K562 (cell line): ENCODE data around the gene HSD17B12.

Source experiments
- BMI1 ChIP-seq: fragments of 150-350 bp; IDR thresholded peaks from 2 replicates; pipeline ENCODE4 v1.6.1; 2014; ENCODE audit warnings: low read length
- DNMT1 ChIP-seq: fragments of 450-650 bp; IDR thresholded peaks from 2 replicates; pipeline ENCODE4 v1.6.1; 2016; ENCODE audit warnings: antibody characterized with exemption, mild to moderate bottlenecking
- ELF1 ChIP-seq: fragments of 200-800 bp; sonication (Bioruptor generic); IDR thresholded peaks from 2 replicates; pipeline ENCODE4 v1.6.1; 2016; ENCODE audit warnings: missing genetic modification characterization, missing compliant biosample characterization
- EZH2 ChIP-seq: IDR thresholded peaks from 2 replicates; pipeline ENCODE4 v1.6.1; 2012; ENCODE audit warnings: low read depth, mild to moderate bottlenecking, inconsistent platforms, low read length, borderline replicate concordance
- HMBOX1 ChIP-seq: sonication (generic); IDR thresholded peaks from 2 replicates; pipeline ENCODE4 v1.6.1; 2016
- NUFIP1 ChIP-seq: fragments of 450-650 bp; IDR thresholded peaks from 2 replicates; pipeline ENCODE4 v1.6.1; 2018; ENCODE audit not compliant: partially characterized antibody
- PYGO2 ChIP-seq: fragments of 450-650 bp; IDR thresholded peaks from 2 replicates; pipeline ENCODE4 v1.6.1; 2016; ENCODE audit warnings: mild to moderate bottlenecking, missing genetic modification characterization, moderate library complexity, missing compliant biosample characterization
- SIN3A ChIP-seq, 2 experiments: fragments of 150-350 bp in 1 of 2; IDR thresholded peaks; 2 replicates each; pipeline ENCODE4 v1.6.1; 2011 to 2016; ENCODE audit warnings: borderline replicate concordance in 2 of 2, low read depth in 2 of 2, low read length in 2 of 2, mild to moderate bottlenecking in 2 of 2, moderate library complexity in 2 of 2; ENCODE audit not compliant: control insufficient read depth in 1 of 2
- TCF7L2 ChIP-seq: fragments of 150-350 bp; IDR thresholded peaks from 2 replicates; pipeline ENCODE4 v1.6.1; 2016; ENCODE audit warnings: low read depth, mild to moderate bottlenecking, low read length, moderate library complexity
- TF ChIP-seq, protein P1 (sequence below): sonication (generic); formaldehyde crosslinking; IDR thresholded peaks from 2 replicates; pipeline ENCODE4 v1.8.0; 2022; ENCODE audit warnings: mild to moderate bottlenecking, missing genetic modification reagents, borderline replicate concordance
- TF ChIP-seq, protein P2 (sequence below), 3 experiments: IDR thresholded peaks in 2 of 3; conservative IDR thresholded peaks in 1 of 3; 2 replicates each; pipeline ENCODE4 v1.5.1; 2011 to 2012; ENCODE audit warnings: low read length in 3 of 3, mild to moderate bottlenecking in 3 of 3, control low read depth in 2 of 3, improper control_type of control experiment in 1 of 3, inconsistent platforms in 1 of 3, low read depth in 1 of 3, mixed read lengths in 1 of 3, moderate library complexity in 1 of 3; ENCODE audit not compliant: insufficient read depth in 2 of 3

GRCh38 chr11:43664295-43664694 is 16.2 kb upstream of the HSD17B12 start:
- no peak for TF ChIP-seq NUFIP1
- TF ChIP-seq, protein P1, sequence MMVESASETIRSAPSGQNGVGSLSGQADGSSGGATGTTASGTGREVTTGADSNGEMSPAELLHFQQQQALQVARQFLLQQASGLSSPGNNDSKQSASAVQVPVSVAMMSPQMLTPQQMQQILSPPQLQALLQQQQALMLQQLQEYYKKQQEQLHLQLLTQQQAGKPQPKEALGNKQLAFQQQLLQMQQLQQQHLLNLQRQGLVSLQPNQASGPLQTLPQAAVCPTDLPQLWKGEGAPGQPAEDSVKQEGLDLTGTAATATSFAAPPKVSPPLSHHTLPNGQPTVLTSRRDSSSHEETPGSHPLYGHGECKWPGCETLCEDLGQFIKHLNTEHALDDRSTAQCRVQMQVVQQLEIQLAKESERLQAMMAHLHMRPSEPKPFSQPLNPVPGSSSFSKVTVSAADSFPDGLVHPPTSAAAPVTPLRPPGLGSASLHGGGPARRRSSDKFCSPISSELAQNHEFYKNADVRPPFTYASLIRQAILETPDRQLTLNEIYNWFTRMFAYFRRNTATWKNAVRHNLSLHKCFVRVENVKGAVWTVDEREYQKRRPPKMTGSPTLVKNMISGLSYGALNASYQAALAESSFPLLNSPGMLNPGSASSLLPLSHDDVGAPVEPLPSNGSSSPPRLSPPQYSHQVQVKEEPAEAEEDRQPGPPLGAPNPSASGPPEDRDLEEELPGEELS (CRISPR knock-in tag), result no peak
- no peak for TF ChIP-seq TCF7L2
- no peak for TF ChIP-seq HMBOX1
- TF ChIP-seq, protein P2, sequence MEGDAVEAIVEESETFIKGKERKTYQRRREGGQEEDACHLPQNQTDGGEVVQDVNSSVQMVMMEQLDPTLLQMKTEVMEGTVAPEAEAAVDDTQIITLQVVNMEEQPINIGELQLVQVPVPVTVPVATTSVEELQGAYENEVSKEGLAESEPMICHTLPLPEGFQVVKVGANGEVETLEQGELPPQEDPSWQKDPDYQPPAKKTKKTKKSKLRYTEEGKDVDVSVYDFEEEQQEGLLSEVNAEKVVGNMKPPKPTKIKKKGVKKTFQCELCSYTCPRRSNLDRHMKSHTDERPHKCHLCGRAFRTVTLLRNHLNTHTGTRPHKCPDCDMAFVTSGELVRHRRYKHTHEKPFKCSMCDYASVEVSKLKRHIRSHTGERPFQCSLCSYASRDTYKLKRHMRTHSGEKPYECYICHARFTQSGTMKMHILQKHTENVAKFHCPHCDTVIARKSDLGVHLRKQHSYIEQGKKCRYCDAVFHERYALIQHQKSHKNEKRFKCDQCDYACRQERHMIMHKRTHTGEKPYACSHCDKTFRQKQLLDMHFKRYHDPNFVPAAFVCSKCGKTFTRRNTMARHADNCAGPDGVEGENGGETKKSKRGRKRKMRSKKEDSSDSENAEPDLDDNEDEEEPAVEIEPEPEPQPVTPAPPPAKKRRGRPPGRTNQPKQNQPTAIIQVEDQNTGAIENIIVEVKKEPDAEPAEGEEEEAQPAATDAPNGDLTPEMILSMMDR (IDR thresholded peaks at IDR 0.05 in 2 of 3, conservative IDR thresholded peaks at IDR 0.05 in 1 of 3; ENCODE audit: insufficient read depth in 2 of 3, low read depth in 1 of 3, low read length in 3 of 3), result no peak
- TF ChIP-seq DNMT1, result no peak
- no peak for TF ChIP-seq BMI1
- TF ChIP-seq ELF1 (tag), result no peak
- no peak for TF ChIP-seq PYGO2 (tag)
- TF ChIP-seq EZH2, result no peak
- no peak for TF ChIP-seq SIN3A (IDR thresholded peaks at IDR 0.05; ENCODE audit: borderline replicate concordance in 2 of 2, control insufficient read depth in 1 of 2, low read depth in 2 of 2, low read length in 2 of 2)
